Liver (tissue), 9 donors: ENCODE results near the gene UMODL1. TPM values are rescaled to one million over a fixed set of nuclear protein-coding genes. Genes with fewer than 3 reads are reported as not detected.

Experiments used
- DNase-seq: peaks from one replicate; pipeline ENCODE4 v3.0.0-alpha.2; 2017; ENCODE audit warnings: low spot score
- H3K27ac ChIP-seq, 2 donors: one replicate each; pipeline ENCODE4 v1.7.0; 2013; ENCODE audit warnings: inconsistent platforms in 2 of 2, low read length in 2 of 2, control low read depth in 1 of 2, low read depth in 1 of 2, mild to moderate bottlenecking in 1 of 2
- H3K27me3 ChIP-seq, 4 donors: one replicate each; pipeline versions ENCODE4 v1.6.1 to v1.7.0; 2013; ENCODE audit warnings: low read length in 3 of 4, inconsistent platforms in 1 of 4, mild to moderate bottlenecking in 1 of 4, moderate library complexity in 1 of 4; ENCODE audit not compliant: control insufficient read depth in 4 of 4, insufficient read depth in 4 of 4
- H3K36me3 ChIP-seq, 4 donors: one replicate each; pipeline versions ENCODE4 v1.6.1 to v1.7.0; 2013; ENCODE audit warnings: low read length in 3 of 4, mild to moderate bottlenecking in 3 of 4, low read depth in 1 of 4, moderate library complexity in 1 of 4; ENCODE audit not compliant: control insufficient read depth in 4 of 4, insufficient read depth in 3 of 4
- H3K4me1 ChIP-seq, 4 donors: one replicate each; pipeline versions ENCODE4 v1.6.1 to v1.7.0; 2013; ENCODE audit warnings: low read length in 3 of 4, mild to moderate bottlenecking in 3 of 4, moderate library complexity in 1 of 4; ENCODE audit not compliant: control insufficient read depth in 4 of 4, insufficient read depth in 4 of 4
- H3K4me3 ChIP-seq, 3 donors: one replicate each; pipeline versions ENCODE4 v1.6.1 to v1.7.0; 2013; ENCODE audit warnings: low read length in 3 of 3, control low read depth in 1 of 3, low read depth in 1 of 3, mild to moderate bottlenecking in 1 of 3
- H3K9ac ChIP-seq, 2 donors: one replicate each; pipeline ENCODE4 v1.7.0; 2013; ENCODE audit warnings: low read length in 2 of 2, mild to moderate bottlenecking in 2 of 2, moderate library complexity in 2 of 2, control low read depth in 1 of 2, low read depth in 1 of 2
- H3K9me3 ChIP-seq, 4 donors: one replicate each; pipeline versions ENCODE4 v1.6.1 to v1.7.0; 2013; ENCODE audit warnings: low read length in 3 of 4; ENCODE audit not compliant: control insufficient read depth in 4 of 4
- CTCF ChIP-seq: fragments of 150-350 bp; IDR thresholded peaks from 2 replicates; pipeline ENCODE4 v1.5.1; 2017; ENCODE audit warnings: improper control_type of control experiment, low read depth, low read length; ENCODE audit not compliant: missing input control
- EGR1 ChIP-seq, 2 donors: IDR thresholded peaks; 2 replicates each; pipeline ENCODE4 v1.6.1; 2016 to 2018; ENCODE audit warnings: antibody characterized with exemption in 2 of 2, low read depth in 2 of 2
- FOXA1 ChIP-seq: IDR thresholded peaks from 2 replicates; pipeline ENCODE4 v1.6.1; 2016; ENCODE audit warnings: antibody characterized with exemption
- GABPA ChIP-seq, 2 donors: IDR thresholded peaks in 1 of 2; conservative IDR thresholded peaks in 1 of 2; 2 replicates each; pipeline ENCODE4 v1.6.1; 2016; ENCODE audit warnings: antibody characterized with exemption in 2 of 2, mild to moderate bottlenecking in 1 of 2, moderate library complexity in 1 of 2
- HNF4A ChIP-seq, 2 donors: conservative IDR thresholded peaks; 2 replicates each; pipeline ENCODE4 v1.6.1; 2016; ENCODE audit warnings: antibody characterized with exemption in 2 of 2, mild to moderate bottlenecking in 2 of 2
- HNF4G ChIP-seq: IDR thresholded peaks from 2 replicates; pipeline ENCODE4 v1.6.1; 2016; ENCODE audit warnings: antibody characterized with exemption
- JUND ChIP-seq, 2 donors: IDR thresholded peaks; 2 replicates each; pipeline ENCODE4 v1.6.1; 2016; ENCODE audit warnings: antibody characterized with exemption in 2 of 2
- MAX ChIP-seq: IDR thresholded peaks from 2 replicates; pipeline ENCODE4 v1.6.1; 2016; ENCODE audit warnings: antibody characterized with exemption
- NR2F2 ChIP-seq: IDR thresholded peaks from 2 replicates; pipeline ENCODE4 v1.6.1; 2016; ENCODE audit warnings: antibody characterized with exemption
- RAD21 ChIP-seq, 2 donors: IDR thresholded peaks; 2 replicates each; pipeline ENCODE4 v1.6.1; 2016; ENCODE audit warnings: antibody characterized with exemption in 2 of 2, mild to moderate bottlenecking in 2 of 2
- SP1 ChIP-seq: IDR thresholded peaks from 2 replicates; pipeline ENCODE4 v1.6.1; 2018; ENCODE audit warnings: antibody characterized with exemption, mild to moderate bottlenecking
- TAF1 ChIP-seq: conservative IDR thresholded peaks from 2 replicates; pipeline ENCODE4 v1.6.1; 2016; ENCODE audit warnings: antibody characterized with exemption, mild to moderate bottlenecking
- YY1 ChIP-seq: IDR thresholded peaks from 2 replicates; pipeline ENCODE4 v1.6.1; 2016; ENCODE audit warnings: antibody characterized with exemption, mild to moderate bottlenecking
- ZBTB33 ChIP-seq: IDR thresholded peaks from 2 replicates; pipeline ENCODE4 v1.6.1; 2016; ENCODE audit warnings: antibody characterized with exemption
- WGBS: extraction: QIAGEN DNeasy Blood & Tissue Kit; methylation state at CpG from one replicate; pipeline ENCODE4 v1.1.7; 2013; 5-methylcytosine and 5-hydroxymethylcytosine counted together
- polyA plus RNA-seq, 2 donors: library from polyadenylated mRNA; stranded (reverse) in 1 of 2; unstranded in 1 of 2; fragments of 200-250 nt in 1 of 2; fragments of >200 nt in 1 of 2; fragmentation: Nextera tagmentation in 1 of 2; extraction: Ambion mirVana in 1 of 2; gene quantifications; one replicate each; pipeline versions ENCODE4 v1.2.1 to v1.2.3, GENCODE V29; 2013 to 2015
- total RNA-seq, 2 donors: library from RNA; depleted of rRNA; stranded (reverse); fragments of >200 nt; gene quantifications; one replicate each; pipeline ENCODE4 v1.2.3, GENCODE V29; 2014
- TF ChIP-seq, protein P1 (sequence below): IDR thresholded peaks from 2 replicates; pipeline ENCODE4 v1.6.1; 2016; ENCODE audit warnings: antibody characterized with exemption, mild to moderate bottlenecking
- TF ChIP-seq, protein P2 (sequence below): IDR thresholded peaks from 2 replicates; pipeline ENCODE4 v1.6.1; 2016; ENCODE audit warnings: antibody characterized with exemption
- donor health status: healthy.
- donor health status: healthy.
- donor health status: healthy.
- donor health status: healthy.
- donor health status: healthy.

The UMODL1 gene
- total and polyA plus RNA-seq, 4 donors: 0.08 to 0.14 (median 0.08) TPM; not detected in 1

DNA sequence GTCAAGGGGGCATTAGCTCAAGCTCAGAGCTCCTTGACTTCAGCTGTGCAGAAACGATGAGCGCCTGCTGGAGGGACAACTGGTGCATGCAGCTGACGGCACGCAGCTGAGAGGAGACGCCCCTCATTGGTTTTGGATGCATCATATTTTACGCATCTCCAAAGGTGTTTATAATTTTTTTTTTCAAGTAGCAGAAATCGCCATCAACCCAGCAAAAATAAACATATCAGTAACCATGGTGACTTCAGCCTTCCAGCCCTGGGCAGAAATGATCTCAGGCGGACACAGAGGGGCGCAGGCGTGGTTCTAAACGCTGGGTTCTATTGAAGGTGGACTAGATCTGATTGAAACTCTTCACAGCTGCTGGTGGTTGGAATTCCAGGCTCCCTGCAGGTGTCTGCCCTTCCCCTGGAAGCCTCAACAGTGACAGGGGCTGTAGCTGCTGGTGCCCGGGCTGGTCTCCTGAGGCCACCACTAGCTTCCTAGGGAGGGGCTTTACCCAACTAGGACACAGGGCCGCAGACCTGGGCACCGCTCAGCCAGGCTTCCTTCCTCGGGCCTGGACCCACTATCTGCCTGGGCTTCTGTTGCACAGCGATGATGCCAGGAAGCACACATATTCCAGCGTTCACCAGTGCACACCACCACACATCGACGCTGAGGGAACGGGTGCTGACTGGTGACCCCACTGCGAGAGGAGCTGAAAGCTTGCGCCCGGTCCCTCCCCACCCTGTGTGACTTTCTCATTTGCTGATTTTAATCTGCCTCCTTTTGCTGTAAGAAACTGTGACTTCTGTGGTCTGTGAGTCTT is 84.1 kb downstream of the UMODL1 start:
- no peak for DNase-seq
- 86% methylated on average over 23 of the region's 23 CpGs for WGBS
- Histone ChIP-seq H3K36me3 (no peaks in the 10 kb centered on the region), H3K4me3 (no peak overlapping the region), H3K9me3 (no peaks in the 10 kb centered on the region), H3K27me3 (peaks cover 0 to 4% (median 0%) of the 10 kb centered on the region in 4 donors), H3K4me1 (no peaks in the 10 kb centered on the region), H3K9ac (no peak overlapping the region), H3K27ac (no peak overlapping the region)
- TF ChIP-seq, protein P1, sequence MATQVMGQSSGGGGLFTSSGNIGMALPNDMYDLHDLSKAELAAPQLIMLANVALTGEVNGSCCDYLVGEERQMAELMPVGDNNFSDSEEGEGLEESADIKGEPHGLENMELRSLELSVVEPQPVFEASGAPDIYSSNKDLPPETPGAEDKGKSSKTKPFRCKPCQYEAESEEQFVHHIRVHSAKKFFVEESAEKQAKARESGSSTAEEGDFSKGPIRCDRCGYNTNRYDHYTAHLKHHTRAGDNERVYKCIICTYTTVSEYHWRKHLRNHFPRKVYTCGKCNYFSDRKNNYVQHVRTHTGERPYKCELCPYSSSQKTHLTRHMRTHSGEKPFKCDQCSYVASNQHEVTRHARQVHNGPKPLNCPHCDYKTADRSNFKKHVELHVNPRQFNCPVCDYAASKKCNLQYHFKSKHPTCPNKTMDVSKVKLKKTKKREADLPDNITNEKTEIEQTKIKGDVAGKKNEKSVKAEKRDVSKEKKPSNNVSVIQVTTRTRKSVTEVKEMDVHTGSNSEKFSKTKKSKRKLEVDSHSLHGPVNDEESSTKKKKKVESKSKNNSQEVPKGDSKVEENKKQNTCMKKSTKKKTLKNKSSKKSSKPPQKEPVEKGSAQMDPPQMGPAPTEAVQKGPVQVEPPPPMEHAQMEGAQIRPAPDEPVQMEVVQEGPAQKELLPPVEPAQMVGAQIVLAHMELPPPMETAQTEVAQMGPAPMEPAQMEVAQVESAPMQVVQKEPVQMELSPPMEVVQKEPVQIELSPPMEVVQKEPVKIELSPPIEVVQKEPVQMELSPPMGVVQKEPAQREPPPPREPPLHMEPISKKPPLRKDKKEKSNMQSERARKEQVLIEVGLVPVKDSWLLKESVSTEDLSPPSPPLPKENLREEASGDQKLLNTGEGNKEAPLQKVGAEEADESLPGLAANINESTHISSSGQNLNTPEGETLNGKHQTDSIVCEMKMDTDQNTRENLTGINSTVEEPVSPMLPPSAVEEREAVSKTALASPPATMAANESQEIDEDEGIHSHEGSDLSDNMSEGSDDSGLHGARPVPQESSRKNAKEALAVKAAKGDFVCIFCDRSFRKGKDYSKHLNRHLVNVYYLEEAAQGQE: no peak
- TF ChIP-seq, protein P2, sequence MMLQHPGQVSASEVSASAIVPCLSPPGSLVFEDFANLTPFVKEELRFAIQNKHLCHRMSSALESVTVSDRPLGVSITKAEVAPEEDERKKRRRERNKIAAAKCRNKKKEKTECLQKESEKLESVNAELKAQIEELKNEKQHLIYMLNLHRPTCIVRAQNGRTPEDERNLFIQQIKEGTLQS: no peak
- no peak for TF ChIP-seq HNF4A (conservative IDR thresholded peaks at IDR 0.05)
- no peak for TF ChIP-seq EGR1 (IDR thresholded peaks at IDR 0.05; ENCODE audit: low read depth in 2 of 2)
- TF ChIP-seq HNF4G: no peak
- no peak for TF ChIP-seq GABPA (IDR thresholded peaks at IDR 0.05 in 1 of 2, conservative IDR thresholded peaks at IDR 0.05 in 1 of 2)
- no peak for TF ChIP-seq FOXA1
- TF ChIP-seq TAF1: no peak
- no peak for TF ChIP-seq ZBTB33
- no peak for TF ChIP-seq CTCF
- TF ChIP-seq JUND (IDR thresholded peaks at IDR 0.05): no peak
- TF ChIP-seq YY1: no peak
- TF ChIP-seq SP1: no peak
- no peak for TF ChIP-seq NR2F2
- no peak for TF ChIP-seq RAD21 (IDR thresholded peaks at IDR 0.05)
- no peak for TF ChIP-seq MAX
